ENCODE results near the gene ACO2.
"Not testable (repeated sequence)": the region's sequence is repeated elsewhere in the genome, so short reads cannot be mapped to it uniquely, and the experiment has no call there.

ACO2 gene

DNA sequence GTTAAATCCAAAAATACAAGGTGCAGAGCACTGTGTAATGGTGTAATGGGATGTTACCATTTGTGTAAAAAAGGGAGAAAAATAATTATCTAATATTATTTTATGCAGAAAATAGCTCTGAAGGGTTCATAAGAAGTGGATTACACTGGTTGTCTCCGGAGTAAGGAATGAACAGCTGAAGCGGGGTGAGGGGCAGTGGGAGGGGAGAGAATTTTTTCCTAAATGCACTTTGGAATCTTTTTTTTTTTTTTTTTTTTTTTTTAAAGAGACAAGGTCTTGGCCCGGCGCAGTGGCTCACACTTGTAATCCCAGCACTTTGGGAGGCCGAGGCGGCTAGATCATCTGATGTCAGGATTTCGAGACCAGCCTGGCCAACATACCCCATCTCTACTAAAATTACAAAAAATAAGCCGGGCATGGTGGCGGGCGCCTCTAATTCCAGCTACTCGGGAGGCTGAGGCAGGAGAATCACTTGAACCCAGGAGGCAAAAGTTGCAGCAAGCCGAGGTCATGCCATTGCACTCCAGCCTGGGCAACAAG, 82.1 kb downstream of the ACO2 start:
- no peak overlapping the region for H3K27ac ChIP-seq
- TF ChIP-seq ZFX (IDR thresholded peaks at IDR 0.05; ENCODE audit: borderline replicate concordance), result no peak
- TF ChIP-seq, protein P1, sequence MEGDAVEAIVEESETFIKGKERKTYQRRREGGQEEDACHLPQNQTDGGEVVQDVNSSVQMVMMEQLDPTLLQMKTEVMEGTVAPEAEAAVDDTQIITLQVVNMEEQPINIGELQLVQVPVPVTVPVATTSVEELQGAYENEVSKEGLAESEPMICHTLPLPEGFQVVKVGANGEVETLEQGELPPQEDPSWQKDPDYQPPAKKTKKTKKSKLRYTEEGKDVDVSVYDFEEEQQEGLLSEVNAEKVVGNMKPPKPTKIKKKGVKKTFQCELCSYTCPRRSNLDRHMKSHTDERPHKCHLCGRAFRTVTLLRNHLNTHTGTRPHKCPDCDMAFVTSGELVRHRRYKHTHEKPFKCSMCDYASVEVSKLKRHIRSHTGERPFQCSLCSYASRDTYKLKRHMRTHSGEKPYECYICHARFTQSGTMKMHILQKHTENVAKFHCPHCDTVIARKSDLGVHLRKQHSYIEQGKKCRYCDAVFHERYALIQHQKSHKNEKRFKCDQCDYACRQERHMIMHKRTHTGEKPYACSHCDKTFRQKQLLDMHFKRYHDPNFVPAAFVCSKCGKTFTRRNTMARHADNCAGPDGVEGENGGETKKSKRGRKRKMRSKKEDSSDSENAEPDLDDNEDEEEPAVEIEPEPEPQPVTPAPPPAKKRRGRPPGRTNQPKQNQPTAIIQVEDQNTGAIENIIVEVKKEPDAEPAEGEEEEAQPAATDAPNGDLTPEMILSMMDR (IDR thresholded peaks at IDR 0.05), result no peak

DNA sequence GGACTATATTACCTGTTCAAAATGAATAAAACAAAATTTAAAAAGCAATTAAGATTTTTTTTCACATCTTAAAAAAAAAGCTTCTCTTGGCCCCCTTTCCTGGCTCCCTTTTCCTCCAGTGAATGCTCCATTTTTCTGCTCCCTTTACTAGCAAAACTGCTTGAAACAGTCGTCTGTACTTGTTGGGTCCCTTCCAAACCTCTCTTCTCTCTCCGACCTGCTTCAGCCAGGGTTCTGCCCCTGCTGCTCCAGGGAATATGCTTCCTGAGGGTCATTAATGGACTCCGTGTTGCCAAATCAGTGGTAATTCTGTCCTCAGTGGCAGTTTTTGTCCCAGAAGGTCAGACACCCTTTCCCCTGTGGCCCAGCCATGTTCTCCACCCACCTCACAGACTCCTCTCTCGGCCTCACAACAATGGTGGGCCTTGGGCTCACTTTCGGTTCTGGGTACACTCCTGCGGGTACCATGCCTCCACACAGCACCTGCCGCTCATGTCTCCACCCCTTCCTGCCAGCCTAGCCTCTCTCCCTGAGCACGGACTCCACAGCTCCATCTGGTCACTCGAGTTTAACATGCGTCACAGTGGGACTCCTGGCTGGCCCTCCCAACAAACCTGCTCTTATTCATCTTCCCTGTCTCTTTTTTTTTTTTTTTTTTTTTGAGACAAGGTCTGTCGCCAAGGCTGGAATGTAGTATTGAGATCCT, 83.1 kb downstream of the ACO2 start:
- no peak overlapping the region for H3K27ac ChIP-seq
- TF ChIP-seq, protein P1 (IDR thresholded peaks at IDR 0.05), result no peak
- no peak for TF ChIP-seq ZFX (IDR thresholded peaks at IDR 0.05; ENCODE audit: borderline replicate concordance)

DNA sequence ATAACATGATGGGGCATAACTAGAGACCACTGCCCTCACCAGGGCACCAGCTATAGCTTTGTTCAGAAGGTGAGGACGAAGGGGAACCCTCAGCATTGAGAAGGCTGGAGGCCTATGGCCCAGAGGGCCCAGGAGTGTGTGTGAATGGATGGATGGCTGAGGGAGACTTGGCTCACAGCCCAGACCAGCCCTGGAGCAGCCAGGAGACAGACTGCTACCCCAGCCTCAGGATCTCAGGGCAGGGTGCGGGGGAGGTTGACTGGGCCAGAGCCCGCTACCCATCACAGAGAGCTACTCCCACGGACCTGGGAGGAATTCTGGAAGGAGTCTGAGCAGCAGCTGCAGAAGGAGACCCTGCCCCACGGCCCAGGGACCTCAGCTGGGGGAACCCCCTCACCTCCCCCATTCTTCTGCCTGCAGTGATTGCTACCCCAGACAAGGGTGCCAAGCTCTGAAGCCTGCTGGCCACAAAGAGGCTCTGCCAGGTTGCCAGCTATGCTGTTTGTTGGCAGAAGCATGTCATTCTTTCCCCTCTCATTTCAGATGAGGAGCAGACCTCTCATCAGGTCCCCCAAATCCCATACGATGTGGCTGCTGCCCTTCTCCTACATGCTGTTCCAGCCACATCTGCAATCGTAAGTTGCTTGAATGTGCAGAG, 86.5 kb downstream of the ACO2 start:
- TF ChIP-seq, protein P1 (IDR thresholded peaks at IDR 0.05), result no peak
- TF ChIP-seq ZFX (IDR thresholded peaks at IDR 0.05; ENCODE audit: borderline replicate concordance), result no peak
- H3K27ac ChIP-seq, result no peak overlapping the region

DNA sequence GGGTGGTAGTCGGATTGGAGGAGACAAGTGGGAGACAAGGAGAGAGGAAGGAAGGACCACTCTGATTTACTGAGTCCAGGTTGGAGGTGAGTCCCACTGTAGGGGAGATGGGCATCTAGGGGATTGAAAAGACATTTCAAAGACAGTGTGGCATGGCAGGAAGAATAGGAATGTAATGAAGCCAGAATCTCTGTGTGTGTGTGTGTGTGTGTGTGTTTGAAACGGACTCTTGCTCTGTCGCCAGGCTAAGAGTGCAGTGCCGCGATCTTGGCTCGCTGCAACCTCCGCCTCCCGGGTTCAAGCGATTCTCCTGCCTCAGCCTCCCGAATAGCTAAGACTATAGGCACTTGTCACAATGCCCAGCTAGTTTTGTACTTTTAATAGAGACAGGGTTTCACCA, 87.6 kb downstream of the ACO2 start:
- TF ChIP-seq, protein P1 (IDR thresholded peaks at IDR 0.05), result no peak
- TF ChIP-seq ZFX (IDR thresholded peaks at IDR 0.05; ENCODE audit: borderline replicate concordance), result no peak
- H3K27ac ChIP-seq, result no peak overlapping the region

DNA sequence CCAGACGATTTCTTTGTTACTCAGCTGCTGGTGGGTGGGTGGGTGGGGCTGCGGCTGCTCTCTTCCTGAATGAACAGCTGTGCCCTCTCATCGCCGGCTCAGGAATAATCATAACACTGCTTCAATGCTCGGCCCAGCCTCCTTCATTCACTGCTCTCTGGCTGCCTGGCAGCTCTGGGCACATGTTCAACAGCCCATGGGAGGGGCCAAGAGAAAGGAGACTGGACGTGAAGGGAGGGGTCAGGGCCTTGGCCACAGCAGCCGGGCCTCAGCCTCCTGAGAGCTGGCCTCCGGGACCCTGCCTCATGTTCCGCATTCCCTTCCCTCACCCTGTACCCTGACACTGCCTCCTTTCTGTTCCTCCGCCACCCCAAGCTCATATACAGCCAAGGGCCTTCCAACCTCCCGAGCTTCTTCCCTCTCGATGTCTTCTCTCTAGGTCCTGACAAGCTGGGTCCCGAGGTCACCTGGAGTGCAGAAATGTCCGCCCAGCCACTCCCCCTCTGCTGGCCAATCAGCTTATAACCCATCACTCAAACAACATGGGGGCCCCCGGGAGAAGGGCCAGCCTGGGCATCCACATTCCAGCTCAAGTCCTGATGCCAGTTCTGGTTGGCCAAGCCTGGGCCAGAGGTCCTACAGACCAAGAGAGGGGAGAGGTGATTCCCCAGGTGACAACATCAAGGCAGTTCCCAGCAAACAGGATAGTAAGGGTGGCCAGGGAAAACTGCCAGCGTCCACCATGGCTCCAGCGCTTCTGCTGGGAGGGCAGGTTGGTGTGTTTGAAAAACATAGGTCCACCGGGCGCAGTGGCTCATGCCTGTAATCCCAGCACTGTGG, 88.7 kb downstream of the ACO2 start:
- no peak overlapping the region for H3K27ac ChIP-seq

DNA sequence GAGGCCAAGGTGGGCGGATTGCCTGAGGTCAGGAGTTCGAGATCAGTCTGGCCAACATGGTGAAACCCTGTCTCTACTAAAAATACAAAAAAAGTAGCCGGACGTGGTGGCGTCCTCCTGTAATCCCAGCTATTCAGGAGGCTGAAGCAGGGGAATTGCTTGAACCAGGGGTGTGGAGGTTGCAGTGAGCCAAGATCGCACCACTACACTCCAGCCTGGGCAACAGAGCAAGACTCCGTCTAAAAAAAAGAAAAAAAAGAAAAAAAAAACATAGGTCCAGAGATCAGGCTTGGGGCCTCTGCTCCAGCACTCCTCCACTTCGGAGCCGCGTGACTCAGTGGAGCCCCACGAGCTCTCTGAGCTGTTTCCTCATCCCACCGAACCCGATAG, 89.3 kb downstream of the ACO2 start:
- H3K27ac ChIP-seq, result not testable (repeated sequence)

More for the DNA sequence above, 88.7 kb downstream of the ACO2 start:
- TF ChIP-seq ZFX (IDR thresholded peaks at IDR 0.05; ENCODE audit: borderline replicate concordance), result no peak

DNA sequence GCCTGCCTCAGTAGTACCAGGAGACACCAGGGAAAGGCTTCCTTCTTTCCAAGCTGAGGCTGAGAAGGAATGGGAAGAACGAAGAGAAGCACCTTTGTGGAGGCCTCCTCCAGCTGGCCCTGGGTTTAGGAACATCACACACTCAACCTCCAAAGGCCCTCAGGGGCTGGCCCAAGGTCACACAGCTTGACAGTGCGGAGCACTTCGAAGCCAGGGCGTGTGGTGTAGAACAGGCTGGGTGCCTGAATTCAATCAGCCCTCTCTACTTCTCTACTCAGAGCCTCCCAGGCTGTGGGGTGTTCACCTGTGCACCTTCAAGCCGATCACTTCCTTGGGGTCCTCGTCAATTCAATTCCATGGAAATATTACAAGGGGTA, 91.2 kb downstream of the ACO2 start:
- TF ChIP-seq, protein P1 (IDR thresholded peaks at IDR 0.05), result no peak
- no peak for TF ChIP-seq ZFX (IDR thresholded peaks at IDR 0.05; ENCODE audit: borderline replicate concordance)
- H3K27ac ChIP-seq, result no peak overlapping the region

DNA sequence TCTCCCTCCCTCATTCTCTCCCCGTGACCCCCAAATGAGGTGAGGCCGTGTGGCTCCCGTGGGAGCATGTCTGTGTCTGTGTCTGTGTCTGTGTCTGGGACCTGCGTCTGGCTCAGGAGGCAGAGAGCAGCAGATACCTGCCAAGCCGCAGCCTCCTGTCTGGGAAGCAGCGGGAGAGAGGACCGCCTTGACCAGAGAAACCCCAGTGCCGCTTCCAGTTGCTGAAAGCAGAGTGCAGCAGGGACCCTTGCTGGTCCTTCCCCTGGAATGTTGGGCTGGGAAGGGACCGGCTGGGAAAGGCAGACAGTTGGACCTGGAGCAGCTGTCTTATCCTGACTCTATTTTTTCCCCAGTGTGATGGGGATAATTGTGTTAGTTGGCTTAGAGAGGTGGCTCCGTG, 92.4 kb downstream of the ACO2 start:
- TF ChIP-seq, protein P1 (IDR thresholded peaks at IDR 0.05), result no peak
- no peak for TF ChIP-seq ZFX (IDR thresholded peaks at IDR 0.05; ENCODE audit: borderline replicate concordance)
- H3K27ac ChIP-seq, result no peak overlapping the region
